Ishikawa (cell line): ENCODE measurements around the gene SIX5.

Experiments
- CEBPB ChIP-seq: IDR thresholded peaks from 2 replicates; pipeline ENCODE4 v1.6.1; 2012
- CREB1 ChIP-seq: IDR thresholded peaks from 2 replicates; pipeline ENCODE4 v1.6.1; 2012; ENCODE audit warnings: low read depth
- EGR1 ChIP-seq: IDR thresholded peaks from 2 replicates; pipeline ENCODE4 v1.6.1; 2012
- EP300 ChIP-seq: IDR thresholded peaks from 2 replicates; pipeline ENCODE4 v1.6.1; 2012; ENCODE audit warnings: borderline replicate concordance
- FOXM1 ChIP-seq: IDR thresholded peaks from 2 replicates; pipeline ENCODE4 v1.6.1; 2012; ENCODE audit warnings: low read depth, borderline replicate concordance
- MAX ChIP-seq: IDR thresholded peaks from 2 replicates; pipeline ENCODE4 v1.6.1; 2012
- NFIC ChIP-seq: IDR thresholded peaks from 2 replicates; pipeline ENCODE4 v1.6.1; 2012
- RAD21 ChIP-seq: IDR thresholded peaks from 2 replicates; pipeline ENCODE4 v1.6.1; 2012; ENCODE audit warnings: low read depth
- REST ChIP-seq: IDR thresholded peaks from 2 replicates; pipeline ENCODE4 v1.6.1; 2012; ENCODE audit warnings: low read depth, mild to moderate bottlenecking
- TAF1 ChIP-seq: IDR thresholded peaks from 2 replicates; pipeline ENCODE4 v1.6.1; 2012; ENCODE audit warnings: low read depth, mild to moderate bottlenecking
- TCF12 ChIP-seq: IDR thresholded peaks from 2 replicates; pipeline ENCODE4 v1.6.1; 2012; ENCODE audit warnings: low read depth
- TEAD4 ChIP-seq: IDR thresholded peaks from 2 replicates; pipeline ENCODE4 v1.6.1; 2012
- USF1 ChIP-seq: IDR thresholded peaks from 2 replicates; pipeline ENCODE4 v1.6.1; 2012

GRCh38 chr19:45752639-45753038, 16.4 kb downstream of the SIX5 start:
- TF ChIP-seq REST (no peak), RAD21 (no peak), TAF1 (no peak), CREB1 (no peak), NFIC (no peak), MAX (no peak), EGR1 (no peak), TEAD4 (no peak), EP300 (no peak), FOXM1 (no peak), USF1 (no peak), CEBPB (no peak), TCF12 (no peak)
